HCT116 (cell line): Measurements from ENCODE around the gene ADK. TPM values are rescaled to one million over a fixed set of nuclear protein-coding genes. Genes with fewer than 3 reads are reported as not detected.

Experiments
- ATAC-seq: fragments of 200-7000 bp; cut with Tn5 transposase; 2 replicates; pipeline ENCODE4 v1.9.1; 2020; ENCODE audit warnings: mild to moderate bottlenecking, moderate library complexity
- BruUV-seq: library from RNA; stranded (reverse); fragments of 400-500 nt; replicated peaks from 2 replicates; lab custom pipeline; 2021; lab: Mats Ljungman, UMichigan
- CTCF ChIA-PET: fragments of 300-600 bp; sonication (Branson Sonifier 250); formaldehyde crosslinking; loops from one replicate; lab custom pipeline; 2021; ENCODE audit warnings: antibody characterized with exemption; lab: Charles Lee
- POLR2A ChIA-PET: fragments of 300-600, 350-600 bp; sonication (Branson Sonifier 250); formaldehyde crosslinking; loops from one replicate; lab custom pipeline; 2021; ENCODE audit warnings: antibody characterized with exemption; lab: Charles Lee
- RAD21 ChIA-PET, 2 experiments: fragments of 300-600 bp; sonication (Branson Sonifier 250); formaldehyde crosslinking; loops; one replicate each; lab custom pipeline; 2023; ENCODE audit warnings: low total read pairs in 2 of 2; ENCODE audit not compliant: uncharacterized antibody in 2 of 2, unreplicated experiment in 2 of 2, low non-redundant PET in 1 of 2; lab: Charles Lee
- DNase-seq: peaks from one replicate; pipeline ENCODE4 v3.0.0-alpha.2; 2010; ENCODE audit warnings: low read depth, low spot score
- H2AFZ ChIP-seq: fragments of 200-600 bp; shearing (Covaris generic), sonication (generic); 2 replicates; pipeline ENCODE4 v1.6.1; 2017; ENCODE audit warnings: low read depth, mixed run types, mixed read lengths, antibody characterized with exemption, low read length; ENCODE audit not compliant: poor library complexity, severe bottlenecking
- H3K27ac ChIP-seq: 2 replicates; pipeline ENCODE4 v1.5.1; 2012; ENCODE audit warnings: low read depth, low read length
- H3K27me3 ChIP-seq: fragments of 200-600 bp; sonication (generic); 2 replicates; pipeline ENCODE4 v1.6.1; 2016; ENCODE audit warnings: mixed run types, low read length, mixed read lengths; ENCODE audit not compliant: insufficient read depth
- H3K36me3 ChIP-seq, 2 experiments: fragments of 200-500 bp in 1 of 2; fragments of 200-600 bp in 1 of 2; sonication (Bioruptor generic) in 1 of 2; sonication (generic) in 1 of 2; 2 replicates each; pipeline versions ENCODE4 v1.5.1 to v1.6.1; 2014 to 2016; ENCODE audit warnings: low read length in 2 of 2, inconsistent platforms in 1 of 2, mixed read lengths in 1 of 2, mixed run types in 1 of 2; ENCODE audit not compliant: insufficient read depth in 2 of 2, control insufficient read depth in 1 of 2
- H3K4me1 ChIP-seq, 2 experiments: fragments of 200-600 bp in 1 of 2; sonication (generic) in 1 of 2; 2 replicates each; pipeline versions ENCODE4 v1.5.1 to v1.6.1; 2012 to 2017; ENCODE audit warnings: low read length in 2 of 2, inconsistent platforms in 1 of 2, mild to moderate bottlenecking in 1 of 2, mixed read lengths in 1 of 2, mixed run types in 1 of 2, moderate library complexity in 1 of 2; ENCODE audit not compliant: insufficient read depth in 2 of 2, control insufficient read depth in 1 of 2
- H3K4me2 ChIP-seq: fragments of 200-600 bp; sonication (generic); 2 replicates; pipeline ENCODE4 v1.6.1; 2017; ENCODE audit warnings: mixed run types, low read length, mixed read lengths
- H3K4me3 ChIP-seq, 2 experiments: fragments of 200-600 bp in 1 of 2; sonication (generic) in 1 of 2; replicated peaks in 1 of 2; 2 replicates each; pipeline ENCODE4 v1.5.1; 2011 to 2016; ENCODE audit warnings: low read length in 2 of 2, control low read depth in 1 of 2, low read depth in 1 of 2, mild to moderate bottlenecking in 1 of 2, mixed read lengths in 1 of 2, mixed run types in 1 of 2
- H3K79me2 ChIP-seq: fragments of 200-600 bp; sonication (generic); 2 replicates; pipeline ENCODE4 v1.6.1; 2017; ENCODE audit warnings: mild to moderate bottlenecking, mixed run types, low read length, moderate library complexity, mixed read lengths; ENCODE audit not compliant: insufficient read depth
- H3K9ac ChIP-seq: fragments of 200-600 bp; sonication (generic); 2 replicates; pipeline ENCODE4 v1.6.1; 2016; ENCODE audit warnings: low read length, mixed read lengths
- H3K9me2 ChIP-seq: fragments of 200-600 bp; sonication (generic), shearing (Covaris generic); 2 replicates; pipeline ENCODE4 v1.6.1; 2017; ENCODE audit warnings: mixed run types, mild to moderate bottlenecking, moderate library complexity; ENCODE audit not compliant: insufficient read depth
- H3K9me3 ChIP-seq, 2 experiments: fragments of 200-500 bp in 1 of 2; fragments of 200-600 bp in 1 of 2; sonication (Bioruptor generic) in 1 of 2; sonication (generic) in 1 of 2; 2 replicates each; pipeline ENCODE4 v1.6.1; 2014 to 2017; ENCODE audit warnings: low read length in 2 of 2, mixed read lengths in 2 of 2, inconsistent platforms in 1 of 2, low read depth in 1 of 2, mild to moderate bottlenecking in 1 of 2, mixed run types in 1 of 2, moderate library complexity in 1 of 2; ENCODE audit not compliant: control insufficient read depth in 1 of 2, insufficient read depth in 1 of 2
- H4K20me1 ChIP-seq: fragments of 200-600 bp; sonication (generic), shearing (Covaris generic); 2 replicates; pipeline ENCODE4 v1.6.1; 2017; ENCODE audit warnings: mixed run types, mild to moderate bottlenecking, moderate library complexity; ENCODE audit not compliant: insufficient read depth
- CEBPB ChIP-seq: IDR thresholded peaks from 2 replicates; pipeline ENCODE4 v1.6.1; 2012; ENCODE audit warnings: low read depth
- EGR1 ChIP-seq: IDR thresholded peaks from 2 replicates; pipeline ENCODE4 v1.6.1; 2012; ENCODE audit warnings: low read depth
- ELF1 ChIP-seq: IDR thresholded peaks from 2 replicates; pipeline ENCODE4 v1.6.1; 2012; ENCODE audit warnings: low read depth, borderline replicate concordance
- EZH2 ChIP-seq: fragments of 200-600 bp; sonication (generic); IDR thresholded peaks from 2 replicates; pipeline ENCODE4 v1.6.1; 2017; ENCODE audit warnings: antibody characterized with exemption, mixed run types
- EZH2phosphoT487 ChIP-seq: fragments of 200-600 bp; IDR thresholded peaks from 2 replicates; pipeline ENCODE4 v1.6.1; 2018; ENCODE audit warnings: antibody characterized with exemption, borderline replicate concordance
- FOSL1 ChIP-seq: IDR thresholded peaks from 2 replicates; pipeline ENCODE4 v1.6.1; 2012; ENCODE audit warnings: low read depth
- JUND ChIP-seq: IDR thresholded peaks from 2 replicates; pipeline ENCODE4 v1.6.1; 2012
- POLR2A ChIP-seq: IDR thresholded peaks from 2 replicates; pipeline ENCODE4 v1.7.0; 2011; ENCODE audit warnings: borderline replicate concordance; ENCODE audit not compliant: insufficient read depth, insufficient read length; ENCODE audit errors: extremely low read depth
- RAD21 ChIP-seq: IDR thresholded peaks from 2 replicates; pipeline ENCODE4 v1.6.1; 2012; ENCODE audit warnings: low read depth, mild to moderate bottlenecking
- SP1 ChIP-seq: IDR thresholded peaks from 2 replicates; pipeline ENCODE4 v1.6.1; 2012; ENCODE audit warnings: low read depth
- SRF ChIP-seq: IDR thresholded peaks from 2 replicates; pipeline ENCODE4 v1.6.1; 2012; ENCODE audit warnings: low read depth
- TCF7L2 ChIP-seq: IDR thresholded peaks from 2 replicates; pipeline ENCODE4 v1.7.0; 2011; ENCODE audit warnings: borderline replicate concordance, inconsistent platforms; ENCODE audit not compliant: insufficient read depth, insufficient read length; ENCODE audit errors: extremely low read depth
- YY1 ChIP-seq: IDR thresholded peaks from 2 replicates; pipeline ENCODE4 v1.6.1; 2011; ENCODE audit warnings: low read length, low read depth, moderate library complexity, mild to moderate bottlenecking; ENCODE audit not compliant: insufficient replicate concordance; ENCODE audit errors: extremely low read depth
- ZFX ChIP-seq: fragments of 450-650 bp; IDR thresholded peaks from 2 replicates; pipeline ENCODE4 v1.6.1; 2017
- ZNF274 ChIP-seq: fragments of 200-500 bp; sonication (Bioruptor generic); IDR thresholded peaks from 2 replicates; pipeline ENCODE4 v1.6.1; 2014; ENCODE audit warnings: mild to moderate bottlenecking, low read depth, low read length, inconsistent platforms
- intact Hi-C: fragments of 100-400 bp; cut with micrococcal nuclease; formaldehyde crosslinking; loops from 2 replicates; pipeline ENCODE4 v1.10.0; 2022
- total RNA-seq: library from RNA; stranded (reverse); gene quantifications from one replicate; pipeline ENCODE4 v1.2.1, GENCODE V29; 2021; ENCODE audit not compliant: unreplicated experiment
- TF ChIP-seq, protein P1 (sequence below): IDR thresholded peaks from 2 replicates; pipeline ENCODE4 v1.6.1; 2012; ENCODE audit warnings: low read depth
- TF ChIP-seq, protein P2 (sequence below): IDR thresholded peaks from 2 replicates; pipeline ENCODE4 v1.6.1; 2012
- TF ChIP-seq, protein P3 (sequence below), 3 experiments: fragments of 200-600 bp in 1 of 3; sonication (generic) in 1 of 3; IDR thresholded peaks in 2 of 3; conservative IDR thresholded peaks in 1 of 3; 2 replicates each; pipeline ENCODE4 v1.5.1; 2012 to 2017; ENCODE audit warnings: low read depth in 2 of 3, low read length in 2 of 3, antibody characterized with exemption in 1 of 3, borderline replicate concordance in 1 of 3, control low read depth in 1 of 3, mild to moderate bottlenecking in 1 of 3, mixed read lengths in 1 of 3, mixed run types in 1 of 3, moderate library complexity in 1 of 3; ENCODE audit not compliant: insufficient read depth in 1 of 3
- TF ChIP-seq, protein P4 (sequence below): IDR thresholded peaks from 2 replicates; pipeline ENCODE4 v1.6.1; 2011; ENCODE audit warnings: mild to moderate bottlenecking, low read length, moderate library complexity; ENCODE audit not compliant: insufficient replicate concordance; ENCODE audit errors: extremely low read depth

Gene ADK
- total RNA-seq, 1 experiment from 2014 or later, result 55.0 TPM

DNA sequence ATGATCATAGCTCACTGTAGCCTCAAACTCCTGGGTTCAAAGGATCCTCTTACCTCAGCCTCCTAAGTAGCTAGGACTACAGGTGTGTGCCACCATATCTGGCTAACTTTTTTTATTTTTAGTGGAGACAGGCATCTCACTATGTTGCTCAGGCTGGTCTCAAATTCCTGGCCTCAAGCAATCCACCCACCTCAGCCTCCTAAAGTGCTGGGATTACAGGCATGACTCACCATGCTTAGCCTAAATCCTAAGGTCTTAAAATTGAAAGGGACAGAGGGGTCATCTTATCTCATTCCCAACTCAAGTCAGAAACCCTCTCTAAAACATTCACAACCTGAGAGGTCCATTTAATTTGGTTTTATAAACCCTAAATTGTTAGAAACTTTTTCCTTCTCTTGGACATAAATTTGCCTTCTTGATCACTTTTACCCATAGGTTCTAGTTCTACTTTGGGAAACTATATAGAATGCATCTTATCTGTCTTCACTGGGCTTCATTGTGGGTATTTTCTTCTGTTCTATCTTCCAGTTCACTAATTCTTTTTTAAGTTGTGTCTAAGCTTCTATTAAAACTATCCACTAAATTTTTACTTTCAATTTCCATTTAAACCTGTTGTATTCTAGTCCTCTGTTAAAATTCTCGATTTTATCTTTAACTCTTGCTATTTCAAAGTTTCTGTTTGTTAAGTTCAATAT, 492.0 kb downstream of the ADK start:
- Histone ChIP-seq H3K4me3 (no peak overlapping the region), H3K9ac (no peak overlapping the region), H3K79me2 (no peaks in the 10 kb centered on the region), H2AFZ (no peak overlapping the region), H3K36me3 (no peaks in the 10 kb centered on the region), H3K9me3 (no peaks in the 10 kb centered on the region), H3K27ac (no peak overlapping the region), H3K4me1 (peaks cover 3 to 9% of the 10 kb centered on the region in 2 experiments; a peak in 2 of 4 replicates), H4K20me1 (no peaks in the 10 kb centered on the region), H3K27me3 (no peaks in the 10 kb centered on the region), H3K9me2 (no peaks in the 10 kb centered on the region), H3K4me2 (no peak overlapping the region)
- ChIA-PET RAD21 (no interaction called here), POLR2A (no interaction called here), CTCF (no interaction called here)
- no TSS peak for BruUV-seq
- ATAC-seq (no peak), DNase-seq (no peak)
- intact Hi-C loops, result no loop called here
- TF ChIP-seq SP1, result no peak
- TF ChIP-seq, protein P1, sequence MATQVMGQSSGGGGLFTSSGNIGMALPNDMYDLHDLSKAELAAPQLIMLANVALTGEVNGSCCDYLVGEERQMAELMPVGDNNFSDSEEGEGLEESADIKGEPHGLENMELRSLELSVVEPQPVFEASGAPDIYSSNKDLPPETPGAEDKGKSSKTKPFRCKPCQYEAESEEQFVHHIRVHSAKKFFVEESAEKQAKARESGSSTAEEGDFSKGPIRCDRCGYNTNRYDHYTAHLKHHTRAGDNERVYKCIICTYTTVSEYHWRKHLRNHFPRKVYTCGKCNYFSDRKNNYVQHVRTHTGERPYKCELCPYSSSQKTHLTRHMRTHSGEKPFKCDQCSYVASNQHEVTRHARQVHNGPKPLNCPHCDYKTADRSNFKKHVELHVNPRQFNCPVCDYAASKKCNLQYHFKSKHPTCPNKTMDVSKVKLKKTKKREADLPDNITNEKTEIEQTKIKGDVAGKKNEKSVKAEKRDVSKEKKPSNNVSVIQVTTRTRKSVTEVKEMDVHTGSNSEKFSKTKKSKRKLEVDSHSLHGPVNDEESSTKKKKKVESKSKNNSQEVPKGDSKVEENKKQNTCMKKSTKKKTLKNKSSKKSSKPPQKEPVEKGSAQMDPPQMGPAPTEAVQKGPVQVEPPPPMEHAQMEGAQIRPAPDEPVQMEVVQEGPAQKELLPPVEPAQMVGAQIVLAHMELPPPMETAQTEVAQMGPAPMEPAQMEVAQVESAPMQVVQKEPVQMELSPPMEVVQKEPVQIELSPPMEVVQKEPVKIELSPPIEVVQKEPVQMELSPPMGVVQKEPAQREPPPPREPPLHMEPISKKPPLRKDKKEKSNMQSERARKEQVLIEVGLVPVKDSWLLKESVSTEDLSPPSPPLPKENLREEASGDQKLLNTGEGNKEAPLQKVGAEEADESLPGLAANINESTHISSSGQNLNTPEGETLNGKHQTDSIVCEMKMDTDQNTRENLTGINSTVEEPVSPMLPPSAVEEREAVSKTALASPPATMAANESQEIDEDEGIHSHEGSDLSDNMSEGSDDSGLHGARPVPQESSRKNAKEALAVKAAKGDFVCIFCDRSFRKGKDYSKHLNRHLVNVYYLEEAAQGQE, result no peak
- no peak for TF ChIP-seq ZNF274
- no peak for TF ChIP-seq POLR2A
- TF ChIP-seq, protein P2, sequence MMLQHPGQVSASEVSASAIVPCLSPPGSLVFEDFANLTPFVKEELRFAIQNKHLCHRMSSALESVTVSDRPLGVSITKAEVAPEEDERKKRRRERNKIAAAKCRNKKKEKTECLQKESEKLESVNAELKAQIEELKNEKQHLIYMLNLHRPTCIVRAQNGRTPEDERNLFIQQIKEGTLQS, result no peak
- TF ChIP-seq EZH2phosphoT487, result no peak
- no peak for TF ChIP-seq JUND
- TF ChIP-seq, protein P3, sequence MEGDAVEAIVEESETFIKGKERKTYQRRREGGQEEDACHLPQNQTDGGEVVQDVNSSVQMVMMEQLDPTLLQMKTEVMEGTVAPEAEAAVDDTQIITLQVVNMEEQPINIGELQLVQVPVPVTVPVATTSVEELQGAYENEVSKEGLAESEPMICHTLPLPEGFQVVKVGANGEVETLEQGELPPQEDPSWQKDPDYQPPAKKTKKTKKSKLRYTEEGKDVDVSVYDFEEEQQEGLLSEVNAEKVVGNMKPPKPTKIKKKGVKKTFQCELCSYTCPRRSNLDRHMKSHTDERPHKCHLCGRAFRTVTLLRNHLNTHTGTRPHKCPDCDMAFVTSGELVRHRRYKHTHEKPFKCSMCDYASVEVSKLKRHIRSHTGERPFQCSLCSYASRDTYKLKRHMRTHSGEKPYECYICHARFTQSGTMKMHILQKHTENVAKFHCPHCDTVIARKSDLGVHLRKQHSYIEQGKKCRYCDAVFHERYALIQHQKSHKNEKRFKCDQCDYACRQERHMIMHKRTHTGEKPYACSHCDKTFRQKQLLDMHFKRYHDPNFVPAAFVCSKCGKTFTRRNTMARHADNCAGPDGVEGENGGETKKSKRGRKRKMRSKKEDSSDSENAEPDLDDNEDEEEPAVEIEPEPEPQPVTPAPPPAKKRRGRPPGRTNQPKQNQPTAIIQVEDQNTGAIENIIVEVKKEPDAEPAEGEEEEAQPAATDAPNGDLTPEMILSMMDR (IDR thresholded peaks at IDR 0.05 in 2 of 3, conservative IDR thresholded peaks at IDR 0.05 in 1 of 3; ENCODE audit: borderline replicate concordance in 1 of 3, insufficient read depth in 1 of 3, low read depth in 2 of 3, low read length in 2 of 3), result no peak
- TF ChIP-seq SRF, result no peak
- no peak for TF ChIP-seq YY1
- TF ChIP-seq TCF7L2, result no peak
- TF ChIP-seq RAD21, result no peak
- no peak for TF ChIP-seq ZFX
- no peak for TF ChIP-seq EGR1
- no peak for TF ChIP-seq ELF1
- TF ChIP-seq, protein P4, sequence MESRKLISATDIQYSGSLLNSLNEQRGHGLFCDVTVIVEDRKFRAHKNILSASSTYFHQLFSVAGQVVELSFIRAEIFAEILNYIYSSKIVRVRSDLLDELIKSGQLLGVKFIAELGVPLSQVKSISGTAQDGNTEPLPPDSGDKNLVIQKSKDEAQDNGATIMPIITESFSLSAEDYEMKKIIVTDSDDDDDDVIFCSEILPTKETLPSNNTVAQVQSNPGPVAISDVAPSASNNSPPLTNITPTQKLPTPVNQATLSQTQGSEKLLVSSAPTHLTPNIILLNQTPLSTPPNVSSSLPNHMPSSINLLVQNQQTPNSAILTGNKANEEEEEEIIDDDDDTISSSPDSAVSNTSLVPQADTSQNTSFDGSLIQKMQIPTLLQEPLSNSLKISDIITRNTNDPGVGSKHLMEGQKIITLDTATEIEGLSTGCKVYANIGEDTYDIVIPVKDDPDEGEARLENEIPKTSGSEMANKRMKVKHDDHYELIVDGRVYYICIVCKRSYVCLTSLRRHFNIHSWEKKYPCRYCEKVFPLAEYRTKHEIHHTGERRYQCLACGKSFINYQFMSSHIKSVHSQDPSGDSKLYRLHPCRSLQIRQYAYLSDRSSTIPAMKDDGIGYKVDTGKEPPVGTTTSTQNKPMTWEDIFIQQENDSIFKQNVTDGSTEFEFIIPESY, result no peak
- TF ChIP-seq EZH2, result no peak
- TF ChIP-seq CEBPB, result no peak
- no peak for TF ChIP-seq FOSL1
